Measurements from ENCODE around the gene TSHZ2.

Gene TSHZ2

DNA sequence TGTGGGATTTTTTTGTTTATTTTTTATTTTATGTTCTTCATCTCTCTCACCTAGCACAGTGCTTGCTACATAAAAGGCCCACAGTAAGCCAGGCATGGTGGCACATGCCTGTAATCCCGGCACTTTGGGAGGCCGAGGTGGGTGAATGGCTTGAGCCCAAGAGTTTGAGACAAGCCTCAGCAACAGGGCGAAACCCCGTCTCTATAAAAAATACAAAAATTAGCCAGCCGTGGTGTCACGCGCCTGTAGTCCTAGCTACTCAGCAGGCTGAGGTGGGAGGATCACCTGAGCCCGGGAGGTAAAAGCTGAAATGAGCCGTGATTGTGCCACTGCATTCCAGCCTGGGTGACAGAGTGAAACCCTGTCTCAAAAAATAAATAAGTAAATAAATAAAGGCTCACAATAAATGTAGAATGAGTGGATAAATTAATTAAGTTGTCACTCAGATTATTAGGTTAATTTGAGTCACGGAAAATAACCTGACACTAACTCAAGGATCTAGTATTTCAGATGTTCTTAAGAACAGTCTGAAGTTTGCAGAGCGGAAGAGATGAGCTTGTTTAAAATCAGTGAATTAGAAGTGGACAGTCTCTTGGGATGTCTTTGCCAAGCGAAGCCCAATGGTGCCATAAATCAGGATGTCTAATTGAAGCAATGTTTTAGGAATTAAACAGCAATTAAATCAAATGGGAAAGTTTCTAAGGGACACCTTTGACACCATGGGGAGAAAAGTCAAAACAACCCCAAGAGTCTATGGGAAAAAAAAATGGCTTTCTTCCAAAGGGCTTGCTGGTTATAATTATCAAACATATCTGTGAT lies 407.1 kb downstream of the TSHZ2 start:
- H3K4me3 ChIP-seq (ENCODE audit: low read depth, low read length) = no peak overlapping the region
- no peak for DNase-seq (ENCODE audit: low read depth)
- TF ChIP-seq, protein P1, sequence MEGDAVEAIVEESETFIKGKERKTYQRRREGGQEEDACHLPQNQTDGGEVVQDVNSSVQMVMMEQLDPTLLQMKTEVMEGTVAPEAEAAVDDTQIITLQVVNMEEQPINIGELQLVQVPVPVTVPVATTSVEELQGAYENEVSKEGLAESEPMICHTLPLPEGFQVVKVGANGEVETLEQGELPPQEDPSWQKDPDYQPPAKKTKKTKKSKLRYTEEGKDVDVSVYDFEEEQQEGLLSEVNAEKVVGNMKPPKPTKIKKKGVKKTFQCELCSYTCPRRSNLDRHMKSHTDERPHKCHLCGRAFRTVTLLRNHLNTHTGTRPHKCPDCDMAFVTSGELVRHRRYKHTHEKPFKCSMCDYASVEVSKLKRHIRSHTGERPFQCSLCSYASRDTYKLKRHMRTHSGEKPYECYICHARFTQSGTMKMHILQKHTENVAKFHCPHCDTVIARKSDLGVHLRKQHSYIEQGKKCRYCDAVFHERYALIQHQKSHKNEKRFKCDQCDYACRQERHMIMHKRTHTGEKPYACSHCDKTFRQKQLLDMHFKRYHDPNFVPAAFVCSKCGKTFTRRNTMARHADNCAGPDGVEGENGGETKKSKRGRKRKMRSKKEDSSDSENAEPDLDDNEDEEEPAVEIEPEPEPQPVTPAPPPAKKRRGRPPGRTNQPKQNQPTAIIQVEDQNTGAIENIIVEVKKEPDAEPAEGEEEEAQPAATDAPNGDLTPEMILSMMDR (conservative IDR thresholded peaks at IDR 0.05; ENCODE audit: low read depth, low read length) = no peak

DNA sequence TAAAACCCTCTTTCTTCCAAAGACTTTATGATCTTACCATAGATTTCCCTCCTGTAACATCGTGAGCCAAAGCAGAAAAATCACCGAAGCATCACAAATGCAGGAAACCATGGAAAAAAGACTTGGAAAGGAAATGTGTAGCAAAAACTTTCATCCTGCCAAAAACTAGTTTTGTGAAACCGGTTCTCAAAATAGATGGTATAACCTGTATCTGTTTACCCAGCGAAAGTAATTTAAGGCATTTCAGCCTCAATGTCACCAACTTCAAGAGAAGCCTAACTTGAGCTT lies 407.6 kb downstream of the TSHZ2 start:
- H3K4me3 ChIP-seq (ENCODE audit: low read depth, low read length) = no peak overlapping the region
- TF ChIP-seq, protein P1 (conservative IDR thresholded peaks at IDR 0.05; ENCODE audit: low read depth, low read length) = no peak
- DNase-seq (ENCODE audit: low read depth) = no peak

DNA sequence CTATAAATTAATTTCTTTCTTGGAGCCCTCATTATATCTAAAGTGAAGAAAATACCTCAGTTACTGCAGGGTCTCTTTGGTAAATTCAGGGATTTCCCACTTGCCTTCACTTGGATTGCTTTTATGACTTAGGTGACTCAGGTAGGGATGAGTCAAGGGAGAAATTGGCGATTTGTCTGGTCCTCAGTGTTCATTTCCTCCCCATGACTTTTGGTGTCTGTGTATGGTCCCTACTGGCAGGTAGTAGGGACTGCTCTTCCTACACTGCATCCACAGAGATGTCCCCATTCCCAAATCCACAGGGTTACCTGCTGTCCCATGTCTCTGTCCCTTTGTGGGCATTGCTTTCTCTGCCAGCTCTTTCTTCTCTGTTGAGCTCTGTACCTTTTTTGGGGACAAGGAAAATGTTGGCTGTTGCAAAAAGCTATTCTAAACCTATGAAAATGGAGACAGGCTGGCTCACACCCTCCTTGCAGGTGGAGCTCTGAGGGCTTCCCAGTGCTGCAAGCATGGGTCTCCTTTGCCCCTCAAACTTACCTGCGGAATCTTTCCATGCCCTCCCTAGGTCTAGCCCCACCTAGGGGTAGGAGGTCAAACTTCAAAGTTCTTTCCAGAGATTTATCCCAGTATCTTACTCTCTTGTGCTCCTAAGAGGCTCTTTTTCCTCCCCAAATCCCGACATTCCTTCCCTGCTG lies 409.6 kb downstream of the TSHZ2 start:
- TF ChIP-seq, protein P1 (conservative IDR thresholded peaks at IDR 0.05; ENCODE audit: low read depth, low read length) = no peak
- no peak for DNase-seq (ENCODE audit: low read depth)
- no peak overlapping the region for H3K4me3 ChIP-seq (ENCODE audit: low read depth, low read length)

DNA sequence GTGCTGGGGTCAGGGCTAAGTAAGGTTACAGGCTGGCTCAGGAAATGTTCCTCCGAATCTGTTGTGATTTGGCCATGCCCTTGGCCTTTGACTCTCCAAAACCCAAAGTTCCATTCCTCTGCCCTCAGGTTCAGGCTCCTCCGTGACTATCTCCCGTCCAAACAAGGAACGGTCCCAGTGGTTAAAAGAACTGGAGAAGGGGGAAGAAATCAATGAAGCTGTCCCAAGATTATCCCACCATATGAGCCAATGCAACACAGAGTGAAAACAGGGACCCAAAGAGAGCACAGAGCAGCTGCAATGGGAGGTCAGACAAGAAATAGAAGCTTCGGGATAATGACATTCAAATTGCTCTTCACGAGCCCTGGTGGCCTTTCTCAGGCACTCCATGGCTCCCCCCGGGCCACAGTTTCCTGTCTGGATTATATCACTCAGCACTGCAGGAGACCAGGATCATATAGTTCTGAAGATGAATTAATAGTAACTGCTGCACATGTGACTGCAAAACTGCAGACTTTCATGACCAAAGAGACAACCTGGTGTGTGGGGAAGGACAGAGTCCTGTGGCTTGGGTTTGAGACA lies 410.2 kb downstream of the TSHZ2 start:
- DNase-seq (ENCODE audit: low read depth) = no peak
- TF ChIP-seq, protein P1 (conservative IDR thresholded peaks at IDR 0.05; ENCODE audit: low read depth, low read length) = no peak
- H3K4me3 ChIP-seq (ENCODE audit: low read depth, low read length) = no peak overlapping the region

DNA sequence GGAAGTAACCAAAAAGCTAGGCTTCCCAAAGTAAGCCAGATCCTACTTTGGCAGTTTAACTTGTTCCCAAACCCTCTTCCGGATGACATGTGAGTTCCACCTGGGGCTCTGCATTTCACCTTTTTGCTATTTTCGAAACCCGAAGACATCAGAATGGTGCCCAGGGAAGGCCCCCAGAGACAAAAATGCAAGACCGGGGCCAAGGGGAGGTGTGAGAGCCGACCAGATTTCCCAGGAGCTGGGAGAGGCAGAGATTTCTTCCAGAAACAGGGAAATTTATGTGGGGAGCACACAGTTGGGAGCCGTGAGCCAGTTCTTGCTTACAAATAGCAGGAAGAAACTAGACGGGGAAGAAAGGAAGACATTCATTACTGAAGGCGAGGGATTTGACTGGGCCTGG lies 411.8 kb downstream of the TSHZ2 start:
- TF ChIP-seq, protein P1 (conservative IDR thresholded peaks at IDR 0.05; ENCODE audit: low read depth, low read length) = no peak
- DNase-seq (ENCODE audit: low read depth) = no peak
- H3K4me3 ChIP-seq (ENCODE audit: low read depth, low read length) = no peak overlapping the region

DNA sequence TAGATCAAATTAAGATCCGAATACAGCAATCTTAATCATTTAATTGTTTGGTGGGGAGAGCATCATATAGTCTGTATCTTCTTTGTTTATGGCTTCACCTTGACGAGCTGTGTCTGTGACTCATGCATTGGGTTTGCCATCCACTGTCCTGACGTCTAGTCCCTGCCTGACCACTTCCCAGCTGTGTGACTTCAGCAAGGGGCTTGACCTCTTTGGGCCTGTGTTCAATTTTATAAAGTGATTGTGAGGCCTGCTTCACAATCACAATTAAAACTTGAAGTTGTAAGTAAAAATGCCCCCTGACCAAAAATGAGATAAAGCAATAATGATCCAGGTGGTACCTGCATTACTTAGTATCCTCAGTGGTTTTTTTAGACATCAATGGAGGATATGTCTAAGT lies 412.2 kb downstream of the TSHZ2 start:
- TF ChIP-seq, protein P1 (conservative IDR thresholded peaks at IDR 0.05; ENCODE audit: low read depth, low read length) = no peak
- H3K4me3 ChIP-seq (ENCODE audit: low read depth, low read length) = no peak overlapping the region
- DNase-seq (ENCODE audit: low read depth) = no peak
